GM19463 (cell line): Measurements from ENCODE around the gene FOXL1.
"Not testable (repeated sequence)": the region's sequence is repeated elsewhere in the genome, so short reads cannot be mapped to it uniquely, and the experiment has no call there.

Experiments used
- ATAC-seq: cut with Tn5 transposase; IDR thresholded peaks from one replicate; pipeline ENCODE4 v1.9.1; 2021; ENCODE audit warnings: mild to moderate bottlenecking, moderate library complexity; ENCODE audit not compliant: unreplicated experiment

FOXL1 gene

DNA sequence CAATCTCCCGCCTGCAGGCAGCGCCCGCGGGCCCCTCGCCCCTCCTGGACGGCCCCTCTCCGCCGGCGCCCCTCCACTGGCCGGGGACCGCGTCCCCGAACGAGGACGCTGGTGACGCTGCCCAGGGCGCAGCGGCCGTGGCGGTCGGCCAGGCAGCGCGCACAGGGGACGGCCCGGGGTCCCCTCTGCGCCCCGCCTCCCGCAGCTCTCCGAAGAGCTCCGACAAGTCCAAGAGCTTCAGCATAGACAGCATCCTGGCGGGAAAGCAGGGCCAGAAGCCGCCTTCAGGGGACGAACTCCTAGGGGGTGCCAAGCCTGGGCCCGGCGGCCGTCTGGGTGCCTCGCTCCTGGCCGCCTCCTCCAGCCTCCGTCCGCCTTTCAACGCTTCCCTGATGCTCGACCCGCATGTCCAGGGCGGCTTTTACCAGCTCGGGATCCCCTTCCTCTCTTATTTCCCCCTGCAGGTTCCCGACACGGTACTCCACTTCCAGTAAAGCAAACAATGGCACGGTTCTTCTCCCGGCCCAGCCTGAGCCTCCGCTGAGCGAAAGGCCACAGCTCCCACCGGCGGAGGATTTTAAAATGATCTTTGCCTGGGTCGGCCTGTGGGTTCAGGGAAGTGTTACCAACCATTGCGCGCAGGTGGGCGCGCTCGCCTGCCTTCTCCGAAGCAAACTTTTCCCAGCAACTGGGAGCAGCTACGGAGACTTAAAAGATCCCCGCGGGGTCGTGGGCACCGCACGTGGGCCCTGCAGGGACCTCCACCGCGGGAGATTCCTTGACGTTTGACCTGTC, 1.1 kb downstream of the FOXL1 start:
- no peak for ATAC-seq

- no peak for ATAC-seq
Measured at GRCh38 chr16:86580063-86580790, 1.9 kb downstream of the FOXL1 start.

- no peak for ATAC-seq
Measured at GRCh38 chr16:86580791-86581170, 2.4 kb downstream of the FOXL1 start.

DNA sequence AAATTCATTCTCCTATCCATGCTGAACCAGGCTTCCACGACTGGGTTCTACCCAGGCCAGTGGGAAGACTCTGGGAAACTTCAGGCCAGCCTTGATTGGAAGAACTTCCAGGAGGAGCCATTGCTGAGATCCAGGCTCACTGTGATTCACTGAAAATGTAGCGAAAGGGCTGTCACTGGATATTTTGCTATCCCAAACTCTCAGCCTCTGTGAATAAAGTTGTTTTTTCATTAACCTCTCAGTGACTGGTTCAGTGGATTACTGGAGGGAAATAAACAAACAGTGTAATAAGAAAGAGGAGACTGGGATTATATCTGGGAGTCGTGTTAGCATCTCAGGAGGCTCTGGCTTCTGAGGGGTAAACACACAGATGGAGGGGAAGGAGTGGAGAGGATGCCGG, 3.1 kb downstream of the FOXL1 start:
- no peak for ATAC-seq

DNA sequence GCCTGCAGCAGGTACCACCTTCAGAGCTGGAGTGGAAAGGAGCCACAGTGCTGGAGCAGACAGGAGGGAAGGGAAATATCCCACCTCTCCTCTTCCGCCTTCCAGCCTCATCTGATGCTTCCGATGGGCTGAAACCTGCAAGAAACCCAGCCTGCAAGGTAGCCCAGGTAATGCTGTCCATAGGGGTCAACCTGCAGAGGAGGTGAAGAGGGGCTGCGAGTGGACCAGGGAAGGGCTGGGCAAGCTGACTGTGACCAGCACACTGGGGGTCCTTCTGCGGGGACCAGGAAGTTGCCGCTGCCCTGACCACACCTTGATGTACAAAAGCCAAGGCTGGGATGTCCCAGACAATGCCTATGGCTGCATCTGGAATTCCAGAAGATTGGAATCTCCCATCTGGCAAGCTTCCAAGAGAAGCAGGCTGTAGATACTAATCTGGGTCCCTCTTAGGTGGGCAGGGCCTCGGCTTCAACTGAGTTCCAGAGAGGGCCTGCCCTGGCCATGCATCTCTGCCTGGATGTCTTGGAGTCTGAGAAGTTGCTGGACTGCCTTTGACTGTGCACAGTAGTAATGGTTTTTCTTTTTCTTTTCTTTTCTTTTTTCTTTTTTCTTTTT, 5.8 kb downstream of the FOXL1 start:
- ATAC-seq: no peak

DNA sequence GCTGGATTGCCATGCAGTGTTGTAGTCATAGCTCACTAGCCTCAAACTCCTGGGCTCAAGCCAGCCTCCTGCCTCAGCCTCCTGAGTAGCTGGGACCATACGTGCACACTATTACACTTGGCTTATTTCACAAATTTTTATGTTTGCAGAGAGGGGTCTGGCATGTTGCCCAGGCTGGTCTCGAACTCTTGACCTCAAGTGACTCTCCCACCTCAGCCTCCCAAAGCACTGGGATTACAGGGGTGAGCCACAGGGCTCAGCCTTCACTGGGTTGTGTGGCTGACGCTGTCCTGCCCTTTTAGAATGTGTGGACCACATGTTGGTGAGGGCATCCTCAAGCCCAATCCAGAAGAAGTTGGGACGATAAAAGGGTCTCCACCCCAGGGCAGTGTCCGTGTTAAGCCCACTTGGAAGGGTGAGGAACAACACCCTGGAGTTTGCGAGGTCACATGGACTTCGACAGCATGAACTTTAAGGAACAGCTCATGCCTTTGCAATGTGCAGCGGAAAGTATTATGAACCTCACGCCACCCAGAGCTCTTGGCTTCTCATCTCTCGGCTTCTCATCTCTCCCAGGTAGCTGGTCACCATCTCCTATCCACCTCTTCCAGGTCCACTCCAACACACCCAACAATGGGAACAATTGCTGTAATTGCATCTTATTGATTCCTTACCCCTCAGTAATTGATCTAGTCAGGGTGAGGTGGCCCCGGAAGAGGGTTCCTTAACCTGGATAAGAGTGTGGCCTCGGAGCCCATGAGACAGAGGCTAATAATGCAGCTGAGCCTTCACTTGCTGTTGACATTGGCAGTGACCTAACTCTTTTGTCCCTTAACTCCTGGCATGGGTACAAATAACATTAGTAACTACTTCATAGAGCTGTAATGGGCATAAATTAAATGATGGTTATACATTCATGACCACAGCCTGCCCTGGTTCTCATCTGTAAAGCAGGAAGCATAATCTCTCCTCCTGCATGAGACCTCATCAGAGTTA, 6.7 kb downstream of the FOXL1 start:
- no peak for ATAC-seq

GRCh38 chr16:86585821-86586611, 7.7 kb downstream of the FOXL1 start:
- no peak for ATAC-seq

DNA sequence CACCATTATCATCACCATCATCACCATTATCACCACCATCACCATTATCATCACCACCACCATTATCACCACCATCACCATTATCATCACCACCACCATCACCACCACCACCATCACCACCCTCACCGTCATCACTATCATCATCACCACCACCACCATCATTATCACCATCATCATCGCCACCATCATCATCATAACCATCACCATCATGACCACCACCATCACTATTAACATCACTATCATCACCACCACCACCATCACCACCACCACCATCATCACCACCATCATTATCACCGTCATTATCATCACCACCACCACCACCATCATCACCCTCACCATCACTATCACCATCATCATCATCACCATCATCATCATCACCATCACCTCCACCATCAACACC, 9.1 kb downstream of the FOXL1 start:
- no peak for ATAC-seq

- ATAC-seq: not testable (repeated sequence)
Measured at GRCh38 chr16:86587955-86588354, 9.6 kb downstream of the FOXL1 start.

- ATAC-seq: no peak
Measured at GRCh38 chr16:86590501-86591144, 12.3 kb downstream of the FOXL1 start.

DNA sequence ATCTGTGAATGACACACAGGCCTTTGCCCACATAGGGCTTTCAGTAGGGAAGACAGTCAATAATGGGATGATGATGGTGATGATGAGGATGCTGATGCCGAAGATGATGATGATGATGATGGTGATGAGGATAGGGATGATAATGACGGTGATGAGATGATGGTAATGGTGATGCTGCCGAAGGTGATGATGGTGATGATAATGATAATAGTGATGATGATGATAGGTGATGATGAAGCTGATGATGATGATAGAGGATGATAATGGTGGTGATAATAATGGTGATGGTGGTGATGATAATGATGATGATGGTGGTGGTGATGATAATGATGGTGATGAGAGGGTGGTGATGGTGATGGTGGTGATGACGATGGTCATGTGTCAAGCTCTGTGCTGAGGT, 12.9 kb downstream of the FOXL1 start:
- ATAC-seq: no peak

- no peak for ATAC-seq
Measured at GRCh38 chr16:86593913-86594620, 15.7 kb downstream of the FOXL1 start.

- no peak for ATAC-seq
Measured at GRCh38 chr16:86594721-86595120, 16.4 kb downstream of the FOXL1 start.

DNA sequence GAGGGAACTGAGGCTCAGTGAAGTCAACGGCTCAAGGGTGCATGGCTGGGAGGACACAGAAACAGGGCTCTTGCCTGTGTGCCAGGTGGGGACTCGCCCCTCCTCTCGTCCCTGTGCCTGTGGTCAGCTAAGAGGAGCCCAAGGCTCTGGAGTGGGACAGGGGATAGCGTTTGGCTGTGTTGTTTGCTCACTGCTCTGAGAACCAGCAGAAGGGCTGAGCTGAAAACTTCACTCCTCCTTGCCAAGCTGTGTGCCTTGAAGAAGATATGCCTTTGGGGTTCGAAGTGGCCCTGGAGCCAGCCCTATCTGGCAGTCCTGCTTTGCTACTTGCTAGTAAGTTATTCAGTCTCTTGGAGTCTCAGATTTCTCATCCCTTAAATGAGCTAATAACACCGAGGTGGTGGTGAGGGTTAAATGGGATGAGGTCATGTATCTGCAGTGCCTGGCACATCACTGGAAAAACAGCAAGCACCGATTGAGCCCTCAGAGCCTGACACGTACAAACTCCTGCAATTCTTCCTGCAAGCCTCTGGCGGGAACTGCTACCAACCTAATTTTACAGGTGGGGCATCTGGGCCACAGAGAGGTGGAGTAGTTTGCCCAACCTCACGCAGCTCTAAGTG, 17.7 kb downstream of the FOXL1 start:
- no peak for ATAC-seq

DNA sequence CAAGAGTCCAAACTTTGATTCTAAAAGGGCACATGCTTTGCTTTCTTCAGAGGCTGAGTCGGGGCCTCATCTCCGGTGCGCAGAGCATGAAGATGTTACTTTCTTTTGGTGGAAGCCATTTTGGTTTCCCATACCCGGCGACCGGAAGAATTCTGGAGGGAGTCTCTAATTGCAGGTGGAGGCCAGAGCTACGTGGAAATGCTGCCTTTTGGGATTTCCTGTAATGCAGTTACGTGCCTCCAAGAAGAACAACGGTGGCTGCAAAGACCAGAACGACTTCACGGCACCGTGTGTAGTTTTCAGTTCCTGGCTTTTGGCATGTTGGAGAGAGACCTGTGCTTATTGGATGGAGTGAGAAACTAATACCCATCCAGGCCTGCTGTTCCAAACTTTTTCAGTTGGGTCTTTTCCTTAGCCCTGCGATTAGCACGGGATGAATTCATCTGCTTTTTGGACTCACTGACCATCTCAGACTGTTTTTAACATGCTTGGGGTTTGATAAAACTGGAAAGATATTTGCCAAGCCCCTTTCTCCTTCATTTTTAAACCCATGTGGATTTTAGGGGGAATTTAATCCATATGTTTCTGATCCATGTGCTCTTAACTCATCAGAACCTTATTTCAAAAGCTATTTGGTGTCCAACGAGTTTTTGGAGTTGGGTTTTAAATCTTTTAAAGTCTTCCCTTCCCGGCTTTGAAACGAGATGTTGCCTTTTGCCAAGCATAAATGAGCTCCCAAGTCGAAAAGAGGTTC, 19.0 kb downstream of the FOXL1 start:
- ATAC-seq: no peak

- ATAC-seq: no peak
Measured at GRCh38 chr16:86597880-86598606, 19.7 kb downstream of the FOXL1 start.
